Lung (tissue), 12 donors: Measurements from ENCODE around the gene RIOK3. TPM values are rescaled to one million over a fixed set of nuclear protein-coding genes. Genes with fewer than 3 reads are reported as not detected.

Experiments
- ATAC-seq: fragments of 200-7000 bp; cut with Tn5 transposase; one replicate; pipeline ENCODE4 v1.9.1; 2020; ENCODE audit warnings: moderate number of reproducible peaks; ENCODE audit not compliant: insufficient read depth, low FRiP score
- DNase-seq, 3 donors: peaks; one replicate each; pipeline ENCODE4 v3.0.0-alpha.2; 2013 to 2017
- H3K27ac ChIP-seq, 2 donors: one replicate each; pipeline ENCODE4 v1.5.1; 2013; ENCODE audit warnings: mild to moderate bottlenecking in 2 of 2, moderate library complexity in 2 of 2, control low read depth in 1 of 2, inconsistent platforms in 1 of 2, low read depth in 1 of 2, low read length in 1 of 2
- H3K27me3 ChIP-seq, 3 donors: one replicate each; pipeline ENCODE4 v1.5.1; 2013; ENCODE audit warnings: low read length in 2 of 3; ENCODE audit not compliant: control insufficient read depth in 3 of 3, insufficient read depth in 3 of 3
- H3K36me3 ChIP-seq, 4 donors: one replicate each; pipeline ENCODE4 v1.5.1; 2013; ENCODE audit warnings: low read length in 4 of 4, mild to moderate bottlenecking in 1 of 4, moderate library complexity in 1 of 4; ENCODE audit not compliant: control insufficient read depth in 4 of 4, insufficient read depth in 4 of 4
- H3K4me1 ChIP-seq, 5 donors: one replicate each; pipeline ENCODE4 v1.5.1; 2013; ENCODE audit warnings: low read length in 5 of 5, mild to moderate bottlenecking in 2 of 5, moderate library complexity in 1 of 5; ENCODE audit not compliant: control insufficient read depth in 5 of 5, insufficient read depth in 5 of 5
- H3K4me3 ChIP-seq: one replicate; pipeline ENCODE4 v1.5.1; 2013; ENCODE audit warnings: mild to moderate bottlenecking, control low read depth, moderate library complexity
- H3K9ac ChIP-seq, 2 donors: one replicate each; pipeline ENCODE4 v1.5.1; 2013; ENCODE audit warnings: low read length in 2 of 2, control low read depth in 1 of 2; ENCODE audit not compliant: insufficient read depth in 1 of 2
- H3K9me3 ChIP-seq, 4 donors: one replicate each; pipeline ENCODE4 v1.5.1; 2013; ENCODE audit warnings: low read length in 3 of 4, mild to moderate bottlenecking in 1 of 4, moderate library complexity in 1 of 4; ENCODE audit not compliant: control insufficient read depth in 4 of 4, insufficient read depth in 3 of 4
- WGBS, 2 donors: extraction: QIAGEN DNeasy Blood & Tissue Kit; methylation state at CpG; one replicate each; pipeline ENCODE4 v1.1.7; 2013; 5-methylcytosine and 5-hydroxymethylcytosine counted together
- polyA plus RNA-seq, 2 donors: library from polyadenylated mRNA; stranded (reverse); fragments of 200-250 nt; gene quantifications; one replicate each; pipeline ENCODE4 v1.2.1, GENCODE V29; 2013
- total RNA-seq, 2 donors: library from RNA; depleted of rRNA in 1 of 2; stranded (reverse); fragments of >200 nt in 1 of 2; gene quantifications; one replicate each; pipeline ENCODE4 v1.2.1, GENCODE V29; 2014 to 2021
- TF ChIP-seq, protein P1 (sequence below): IDR thresholded peaks from 2 replicates; pipeline ENCODE4 v1.5.1; 2012; ENCODE audit warnings: mild to moderate bottlenecking; ENCODE audit errors: control extremely low read depth, extremely low read depth
- donor health status: control.
- donor health status: control.
- donor health status: Bipolar disorder and iron deficiency.
- donor health status: healthy.
- donor health status: DM: yes; HTN: yes; CAD: no.

The RIOK3 gene
- total and polyA plus RNA-seq, 4 donors, result 35.6 to 83.0 (median 54.2) TPM

DNA sequence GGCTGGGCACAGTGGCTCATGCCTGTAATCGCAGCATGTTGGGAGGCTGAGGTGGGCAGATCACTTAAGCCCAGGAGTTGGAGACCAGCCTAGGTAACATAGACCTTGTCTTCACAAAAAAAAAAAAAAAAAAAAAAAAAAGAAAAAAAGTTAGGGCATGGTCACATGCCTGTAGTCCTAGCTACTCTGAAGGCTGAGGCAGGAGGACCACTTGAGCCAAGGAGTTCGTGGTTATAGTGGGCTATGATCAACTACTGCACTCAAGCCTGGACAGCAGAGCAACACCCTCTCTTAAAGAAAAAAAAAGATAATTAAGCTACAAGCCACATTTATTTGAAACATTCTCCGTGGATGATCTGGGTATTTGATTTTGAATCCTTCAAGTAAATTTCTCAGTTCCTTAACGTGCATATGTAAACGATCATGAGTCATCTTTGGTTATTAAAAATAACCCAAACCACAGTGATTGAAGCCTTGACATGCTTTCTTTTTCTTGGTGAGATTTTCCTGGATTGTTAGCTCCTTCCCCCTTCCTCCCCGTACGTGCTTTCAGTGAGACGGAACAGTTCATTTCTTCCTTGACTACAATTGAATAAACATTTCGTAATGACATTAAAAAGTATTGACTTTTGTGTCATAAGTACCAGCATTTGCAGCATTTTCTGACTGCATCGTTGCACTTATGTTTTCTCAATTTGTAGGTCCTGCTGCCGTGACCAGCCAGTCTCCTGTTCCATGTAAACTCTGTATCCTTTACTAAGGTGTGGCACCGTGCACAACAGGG, 70.5 kb downstream of the RIOK3 start:
- H3K36me3 ChIP-seq, result peaks cover 18 to 58% (median 46%) of the 10 kb centered on the region in 4 donors
- H3K4me1 ChIP-seq, result peaks cover 0 to 1% (median 0%) of the 10 kb centered on the region in 5 donors
- H3K27ac ChIP-seq, result peak overlapping the region in 1 of 2 donors; percentile 66
- no peaks in the 10 kb centered on the region for H3K27me3 ChIP-seq
- 59 to 72% methylated on average over 12 of the region's 12 CpGs for WGBS, 2 donors
- DNase-seq (no peak), ATAC-seq (peak; percentile 50)
- H3K4me3 ChIP-seq, result no peak overlapping the region
- no peaks in the 10 kb centered on the region for H3K9me3 ChIP-seq
- no peak overlapping the region for H3K9ac ChIP-seq
- TF ChIP-seq, protein P1, sequence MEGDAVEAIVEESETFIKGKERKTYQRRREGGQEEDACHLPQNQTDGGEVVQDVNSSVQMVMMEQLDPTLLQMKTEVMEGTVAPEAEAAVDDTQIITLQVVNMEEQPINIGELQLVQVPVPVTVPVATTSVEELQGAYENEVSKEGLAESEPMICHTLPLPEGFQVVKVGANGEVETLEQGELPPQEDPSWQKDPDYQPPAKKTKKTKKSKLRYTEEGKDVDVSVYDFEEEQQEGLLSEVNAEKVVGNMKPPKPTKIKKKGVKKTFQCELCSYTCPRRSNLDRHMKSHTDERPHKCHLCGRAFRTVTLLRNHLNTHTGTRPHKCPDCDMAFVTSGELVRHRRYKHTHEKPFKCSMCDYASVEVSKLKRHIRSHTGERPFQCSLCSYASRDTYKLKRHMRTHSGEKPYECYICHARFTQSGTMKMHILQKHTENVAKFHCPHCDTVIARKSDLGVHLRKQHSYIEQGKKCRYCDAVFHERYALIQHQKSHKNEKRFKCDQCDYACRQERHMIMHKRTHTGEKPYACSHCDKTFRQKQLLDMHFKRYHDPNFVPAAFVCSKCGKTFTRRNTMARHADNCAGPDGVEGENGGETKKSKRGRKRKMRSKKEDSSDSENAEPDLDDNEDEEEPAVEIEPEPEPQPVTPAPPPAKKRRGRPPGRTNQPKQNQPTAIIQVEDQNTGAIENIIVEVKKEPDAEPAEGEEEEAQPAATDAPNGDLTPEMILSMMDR, result no peak

DNA sequence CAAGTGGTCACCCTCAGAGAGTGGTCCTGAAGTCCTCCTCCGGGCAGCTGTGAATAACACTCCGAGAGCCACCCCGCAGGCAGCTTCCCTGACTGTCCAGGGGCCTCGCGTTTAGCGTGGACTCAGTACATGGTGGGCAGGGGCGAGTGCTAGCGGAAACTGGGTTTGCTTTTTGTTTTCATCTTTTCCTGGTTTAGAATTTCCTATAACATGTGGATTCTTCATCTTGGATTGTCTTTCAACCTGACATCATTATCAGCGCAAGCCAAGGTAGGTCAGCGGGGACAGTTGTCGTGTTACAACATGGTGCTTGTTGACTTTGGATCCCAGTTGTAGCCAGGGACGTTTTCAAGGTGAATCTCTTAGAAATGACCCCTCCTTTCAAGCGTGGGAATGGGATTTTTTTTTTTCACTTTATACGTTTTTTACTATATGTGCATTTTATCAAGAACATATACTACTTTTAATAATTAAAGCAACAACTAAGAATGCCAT, 71.2 kb downstream of the RIOK3 start:
- Histone ChIP-seq H3K4me1 (peaks cover 0 to 1% (median 0%) of the 10 kb centered on the region in 5 donors), H3K36me3 (peaks cover 19 to 54% (median 48%) of the 10 kb centered on the region in 4 donors), H3K27ac (peak overlapping the region in 1 of 2 donors; percentile 63), H3K9me3 (no peaks in the 10 kb centered on the region), H3K9ac (no peak overlapping the region), H3K27me3 (no peaks in the 10 kb centered on the region), H3K4me3 (no peak overlapping the region)
- 92 to 96% methylated on average over 14 of the region's 14 CpGs for WGBS, 2 donors
- DNase-seq (no peak), ATAC-seq (no peak)
- TF ChIP-seq, protein P1, result no peak

DNA sequence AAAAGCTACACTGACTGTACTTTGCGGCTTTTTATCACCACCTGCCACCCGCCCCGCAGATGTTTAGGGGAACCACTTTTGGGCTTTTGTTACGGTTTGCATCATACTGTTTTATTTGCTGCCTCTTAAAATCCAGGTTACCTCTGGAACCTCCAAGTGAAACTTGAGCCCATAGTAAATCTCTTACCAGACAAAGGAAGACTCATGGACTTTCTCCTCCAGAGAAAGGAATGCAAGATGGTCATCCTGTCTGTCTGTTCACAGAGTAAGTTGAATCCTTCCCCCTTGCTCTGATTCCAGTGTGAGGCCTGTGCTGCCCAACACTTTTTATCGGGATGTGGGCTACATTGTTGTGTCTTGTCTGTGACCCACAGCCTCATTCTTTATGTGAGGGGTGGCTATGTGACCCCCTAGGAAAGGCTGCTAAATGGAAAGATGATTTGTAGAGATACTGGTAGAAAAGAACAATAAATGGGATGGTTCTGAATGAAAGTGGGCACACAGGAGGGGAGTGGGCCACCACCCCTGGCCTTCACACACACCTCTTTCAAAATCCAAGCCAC, 73.5 kb downstream of the RIOK3 start:
- Histone ChIP-seq H3K4me3 (no peak overlapping the region), H3K9ac (no peak overlapping the region), H3K27ac (no peak overlapping the region), H3K4me1 (peaks cover 0 to 4% (median 0%) of the 10 kb centered on the region in 5 donors), H3K36me3 (peaks cover 29 to 60% (median 52%) of the 10 kb centered on the region in 4 donors), H3K27me3 (no peaks in the 10 kb centered on the region), H3K9me3 (no peaks in the 10 kb centered on the region)
- 96 to 97% methylated on average over 5 of the region's 5 CpGs for WGBS, 2 donors
- TF ChIP-seq, protein P1, result no peak
- DNase-seq (no peak), ATAC-seq (no peak)
